ENCODE measurements around the gene SMG9.

The SMG9 gene, protein sequence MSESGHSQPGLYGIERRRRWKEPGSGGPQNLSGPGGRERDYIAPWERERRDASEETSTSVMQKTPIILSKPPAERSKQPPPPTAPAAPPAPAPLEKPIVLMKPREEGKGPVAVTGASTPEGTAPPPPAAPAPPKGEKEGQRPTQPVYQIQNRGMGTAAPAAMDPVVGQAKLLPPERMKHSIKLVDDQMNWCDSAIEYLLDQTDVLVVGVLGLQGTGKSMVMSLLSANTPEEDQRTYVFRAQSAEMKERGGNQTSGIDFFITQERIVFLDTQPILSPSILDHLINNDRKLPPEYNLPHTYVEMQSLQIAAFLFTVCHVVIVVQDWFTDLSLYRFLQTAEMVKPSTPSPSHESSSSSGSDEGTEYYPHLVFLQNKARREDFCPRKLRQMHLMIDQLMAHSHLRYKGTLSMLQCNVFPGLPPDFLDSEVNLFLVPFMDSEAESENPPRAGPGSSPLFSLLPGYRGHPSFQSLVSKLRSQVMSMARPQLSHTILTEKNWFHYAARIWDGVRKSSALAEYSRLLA

DNA sequence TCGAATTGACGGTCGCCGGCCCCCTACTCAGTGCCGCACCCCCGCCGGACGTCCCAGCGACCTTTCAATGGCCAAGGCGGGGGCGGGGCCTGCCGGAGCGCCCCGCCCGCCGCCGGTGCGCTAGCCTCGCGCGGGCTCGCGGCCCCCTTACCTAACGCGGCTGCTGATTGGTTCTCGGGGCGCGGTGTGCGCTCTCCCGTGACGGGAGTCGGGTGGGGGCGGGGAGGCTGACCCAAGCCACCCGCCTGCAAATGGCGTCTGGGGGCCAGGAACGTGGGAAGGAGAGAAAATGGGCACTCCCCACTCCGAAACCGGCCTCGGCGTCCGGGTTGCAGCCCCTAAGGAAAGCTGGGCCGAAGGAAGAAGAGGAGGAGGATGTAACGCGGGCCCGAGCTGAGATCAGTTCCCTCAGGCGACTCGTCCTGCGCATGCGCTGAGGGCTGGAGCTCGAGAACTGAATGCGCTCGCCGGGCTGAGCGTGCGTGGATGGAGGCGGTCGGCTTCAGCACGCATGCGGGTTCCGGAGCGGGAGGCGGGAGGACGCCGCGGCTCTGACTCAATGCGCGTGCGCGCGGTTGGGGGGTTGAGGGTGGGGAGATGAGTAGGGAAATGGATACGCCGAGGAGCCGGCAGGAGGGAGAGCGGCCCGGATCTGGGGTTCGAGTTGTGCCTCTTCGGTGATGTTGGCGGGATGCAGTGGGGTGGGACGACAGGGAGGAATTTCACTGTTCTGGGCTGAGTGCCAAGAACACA is at the start of gene SMG9:
Gene SMG9, minus strand, starts transcription at position 460 of the 753 bp plus-strand sequence. CDS start 4,221 bp downstream, outside the sequence.
- peak within 1 kb of the TSS; percentile 84 for H3K4me3 ChIP-seq (ENCODE audit: low read depth, low read length)
- DNase-seq (ENCODE audit: low read depth), result peak; percentile 90

DNA sequence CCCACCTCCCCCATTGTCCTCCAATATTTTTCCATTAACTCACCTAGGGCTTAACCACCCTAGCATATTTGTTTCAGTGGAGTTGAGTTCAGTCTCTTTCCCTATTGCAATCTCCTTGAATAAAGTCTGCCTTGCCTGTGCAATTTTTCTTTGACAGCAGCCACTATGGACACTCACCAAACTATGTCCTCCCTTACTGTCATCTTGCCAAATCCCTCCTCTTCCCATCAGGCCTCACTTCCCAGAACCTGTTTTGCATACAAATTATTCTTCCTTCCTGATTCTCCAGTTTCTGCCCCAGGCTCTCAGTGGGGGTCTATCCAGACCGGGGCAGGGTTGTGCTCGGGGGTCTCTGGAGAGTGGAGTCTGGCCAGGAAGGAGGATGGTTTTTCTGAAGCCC is 49.7 kb upstream of the SMG9 start:
- DNase-seq (ENCODE audit: low read depth), result no peak
- no peak overlapping the region for H3K4me3 ChIP-seq (ENCODE audit: low read depth, low read length)

DNA sequence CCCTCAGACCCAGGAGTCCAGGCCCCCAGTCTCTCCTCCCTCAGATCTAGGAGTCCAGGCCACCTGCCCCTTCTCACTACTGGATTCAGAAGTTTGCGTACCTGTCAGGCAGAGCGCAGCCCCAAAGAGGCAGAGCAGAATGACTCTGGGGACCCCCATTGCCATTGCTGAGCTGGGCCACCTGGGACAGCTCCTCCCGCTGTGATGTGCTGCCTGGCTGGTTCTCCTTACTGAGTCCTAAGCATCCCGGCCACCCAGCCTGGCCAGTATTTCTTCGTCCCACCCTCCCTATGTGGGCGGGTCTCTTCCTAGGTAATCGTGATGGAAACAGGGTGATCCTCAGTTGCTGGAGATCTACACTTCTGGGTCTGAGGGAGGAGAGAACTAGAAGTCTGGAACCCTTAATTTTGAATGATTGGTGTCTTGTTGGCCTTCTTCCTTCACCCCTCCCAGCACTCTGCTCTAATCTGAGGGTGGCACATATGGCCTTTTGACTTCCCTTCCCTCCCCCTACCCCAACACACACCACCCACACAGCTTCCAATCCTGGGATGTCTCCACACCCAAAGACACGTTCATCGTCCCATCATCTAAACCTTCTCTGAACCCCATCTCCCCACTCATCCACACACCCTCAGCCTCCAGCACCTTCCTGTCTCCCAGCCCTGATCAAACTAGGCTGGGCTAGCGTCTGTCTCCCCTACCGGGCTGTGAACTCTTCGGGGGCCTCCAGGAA is 47.6 kb upstream of the SMG9 start, which contains the start of gene LYPD5:
Gene LYPD5, minus strand, starts transcription at position 232 of the 736 bp plus-strand sequence. Its CDS starts 67 bp downstream, at position 165.
- no peak for DNase-seq (ENCODE audit: low read depth)
- H3K4me3 ChIP-seq (ENCODE audit: low read depth, low read length), result no peak within 1 kb of the TSS

DNA sequence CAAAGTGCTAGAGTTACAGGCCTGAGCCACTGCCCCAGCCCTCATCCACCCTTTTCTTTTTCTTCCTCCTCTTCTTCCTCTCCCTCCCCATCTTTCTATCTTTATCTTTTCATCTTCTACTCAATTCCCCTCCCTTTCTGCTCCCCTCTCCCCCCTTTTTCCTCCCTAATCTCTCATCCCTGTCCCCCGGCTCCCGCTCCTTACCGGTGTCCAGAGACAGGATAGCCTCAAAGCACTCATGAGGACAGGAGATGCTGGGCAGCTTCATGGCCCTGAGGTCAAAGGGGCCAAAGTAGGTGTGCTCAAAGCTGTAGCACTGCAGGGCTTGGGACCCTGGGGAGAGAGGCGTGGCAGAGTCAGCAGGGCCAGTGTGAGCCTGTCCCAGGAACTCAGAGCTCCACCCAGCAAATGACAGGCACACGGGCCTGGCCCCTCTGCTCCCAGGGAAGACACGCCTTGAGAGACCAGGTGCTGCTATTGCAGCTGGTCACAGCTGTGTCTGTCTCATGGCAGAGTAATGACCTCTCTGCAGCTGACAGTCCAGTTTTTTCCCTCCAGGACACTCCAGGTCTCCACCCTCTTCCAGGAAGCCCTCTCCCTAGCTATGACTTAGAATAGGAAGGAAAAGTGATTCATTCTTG is 44.9 kb upstream of the SMG9 start:
- no peak overlapping the region for H3K4me3 ChIP-seq (ENCODE audit: low read depth, low read length)
- DNase-seq (ENCODE audit: low read depth), result no peak

DNA sequence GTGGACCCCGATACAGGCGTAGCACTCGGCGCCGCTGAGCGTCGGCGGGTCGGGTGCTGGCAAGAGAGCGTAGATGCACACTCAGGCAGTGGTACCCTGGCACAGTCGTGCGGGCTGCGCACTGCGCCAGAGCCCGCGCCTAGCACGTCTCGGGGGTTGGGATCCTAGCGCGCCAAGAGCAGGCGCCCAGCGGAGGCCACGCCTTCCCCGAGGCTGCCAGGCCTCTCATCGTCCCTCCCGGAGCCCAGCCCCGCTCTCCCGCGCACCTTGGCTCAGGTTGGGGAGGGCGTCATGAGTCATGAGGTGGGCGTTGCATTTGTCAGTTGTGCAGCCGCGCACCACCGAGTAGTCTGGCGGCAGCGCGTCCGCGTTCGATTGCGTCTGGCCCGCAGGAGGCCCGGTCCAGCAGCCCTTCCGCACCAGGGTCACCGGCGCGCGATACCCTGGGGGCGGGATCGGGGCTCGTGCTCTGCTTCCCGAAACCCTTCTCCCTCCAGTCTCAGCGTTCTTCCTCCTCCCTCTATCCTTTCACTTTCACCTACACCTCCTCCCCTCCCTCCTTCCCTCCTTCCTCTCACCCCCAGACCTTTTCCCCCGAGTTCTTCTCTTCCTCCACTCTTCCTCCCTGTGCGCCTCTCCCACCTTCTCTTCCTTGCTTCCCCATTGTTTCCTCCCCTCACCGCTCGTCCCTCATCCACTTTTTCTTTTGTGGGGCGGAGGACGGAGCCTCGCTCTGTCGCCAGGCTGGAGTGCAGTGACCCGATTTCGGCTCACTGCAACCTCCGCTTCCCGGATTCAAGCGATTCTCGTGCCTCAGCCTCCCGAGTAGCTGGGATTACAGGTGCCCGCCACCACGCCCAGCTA is 44.0 kb upstream of the SMG9 start:
- peak overlapping the region; percentile 50 for H3K4me3 ChIP-seq (ENCODE audit: low read depth, low read length)
- DNase-seq (ENCODE audit: low read depth), result no peak

DNA sequence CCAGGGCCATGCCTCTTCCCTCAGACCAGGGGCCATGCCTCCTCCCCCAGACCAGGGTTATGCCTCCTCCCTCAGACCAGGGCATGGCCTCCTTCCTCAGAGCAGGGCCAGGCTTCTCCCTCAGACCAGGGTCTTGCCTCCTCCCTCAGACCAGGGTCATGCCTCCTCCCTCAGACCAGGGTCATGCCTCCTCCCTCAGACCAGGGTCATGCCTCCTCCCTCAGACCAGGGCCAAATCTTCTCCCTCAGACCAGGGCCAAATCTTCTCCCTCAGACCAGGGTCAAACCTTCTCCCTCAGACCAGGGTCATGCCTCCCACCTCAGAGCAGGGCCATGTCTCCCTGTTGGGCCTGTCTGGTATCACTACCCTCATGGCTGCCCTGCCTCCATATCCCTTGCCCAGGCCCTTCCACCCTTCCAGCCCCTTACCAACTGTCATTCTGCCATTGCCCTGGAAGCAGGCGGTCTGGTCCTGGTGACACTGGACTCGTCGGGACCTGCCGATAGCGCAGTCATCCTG is 43.3 kb upstream of the SMG9 start:
- peak overlapping the region; percentile 50 for H3K4me3 ChIP-seq (ENCODE audit: low read depth, low read length)
- no peak for DNase-seq (ENCODE audit: low read depth)

DNA sequence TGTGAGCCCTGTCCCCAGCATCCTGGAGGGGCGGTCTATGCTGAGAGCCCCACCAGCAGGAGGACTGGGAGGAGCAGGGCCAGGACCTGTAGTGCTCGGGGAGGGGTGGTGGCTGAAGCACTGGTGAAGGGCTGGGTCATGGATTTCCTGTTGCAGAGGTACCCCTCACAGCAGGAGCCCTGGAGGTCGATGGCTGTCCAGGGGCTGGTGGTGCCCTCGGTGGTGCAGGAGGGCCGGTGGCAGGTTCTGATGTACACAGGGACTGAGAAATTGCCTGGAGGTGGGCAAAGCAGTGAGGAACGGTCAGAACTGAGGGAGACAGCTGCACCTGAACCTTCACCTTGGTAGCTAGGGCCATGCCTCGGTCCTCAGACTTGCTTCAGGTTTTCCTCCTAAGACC is 42.8 kb upstream of the SMG9 start:
- no peak overlapping the region for H3K4me3 ChIP-seq (ENCODE audit: low read depth, low read length)
- no peak for DNase-seq (ENCODE audit: low read depth)

DNA sequence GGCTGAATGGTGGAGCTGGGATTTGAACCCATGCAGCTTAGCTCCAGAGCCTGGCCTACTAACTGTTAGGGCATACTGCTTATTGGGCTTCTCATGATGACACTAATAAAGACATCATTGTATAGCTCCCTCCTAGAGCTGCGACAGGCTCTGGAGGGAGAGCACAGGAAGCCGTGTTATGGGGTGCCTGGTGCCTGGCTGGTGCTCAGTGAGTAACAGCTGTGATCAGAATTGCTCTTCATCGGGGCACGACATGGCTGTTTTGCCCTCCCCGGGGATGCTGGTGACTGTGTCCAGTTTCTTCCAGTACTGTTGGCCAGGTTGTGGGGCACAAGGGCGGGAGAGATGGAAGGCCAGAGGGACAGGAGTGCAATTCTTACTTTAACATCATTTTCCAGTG is 42.4 kb upstream of the SMG9 start:
- no peak for DNase-seq (ENCODE audit: low read depth)
- H3K4me3 ChIP-seq (ENCODE audit: low read depth, low read length), result no peak overlapping the region

DNA sequence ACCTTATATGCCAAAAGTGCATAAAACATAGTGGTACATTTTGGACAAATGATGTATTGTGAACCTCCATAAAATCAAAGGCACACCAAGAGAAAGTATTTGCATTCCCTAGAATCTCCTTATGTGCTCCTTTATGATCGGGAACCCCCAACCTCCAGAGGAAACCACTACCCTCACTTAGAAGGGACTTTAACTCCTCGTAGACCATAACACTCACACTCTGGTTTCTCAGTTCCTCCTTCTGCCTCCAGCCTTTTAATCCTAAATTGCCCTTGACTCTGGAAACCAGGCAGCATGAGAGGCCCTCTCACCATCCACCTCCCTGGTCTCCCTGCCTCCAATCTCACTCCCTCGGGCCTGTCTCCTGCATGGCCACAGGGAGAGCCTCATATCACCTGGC is 35.8 kb upstream of the SMG9 start:
- no peak for DNase-seq (ENCODE audit: low read depth)

DNA sequence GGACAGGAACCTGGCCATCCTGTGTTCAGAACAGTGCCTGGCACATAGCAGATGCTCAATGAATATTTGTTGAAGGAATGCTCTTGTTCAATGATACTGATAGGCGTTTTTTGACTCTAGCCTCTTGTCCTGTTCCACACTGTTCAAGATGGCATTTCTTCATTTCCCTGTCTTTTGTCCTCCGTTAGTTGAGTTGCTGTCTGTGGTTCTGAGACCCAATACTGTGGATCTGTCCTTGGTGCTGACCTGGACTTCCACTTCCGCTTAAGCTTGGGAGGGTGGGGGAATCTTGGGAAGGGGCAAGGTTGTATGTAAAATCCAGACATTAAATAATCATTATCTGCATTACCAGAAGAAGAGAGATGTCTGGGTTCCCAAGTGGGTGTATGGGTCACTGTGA is 34.3 kb upstream of the SMG9 start:
- no peak for DNase-seq (ENCODE audit: low read depth)

More for the DNA sequence above, 35.8 kb upstream of the SMG9 start:
- no peak overlapping the region for H3K4me3 ChIP-seq (ENCODE audit: low read depth, low read length)

DNA sequence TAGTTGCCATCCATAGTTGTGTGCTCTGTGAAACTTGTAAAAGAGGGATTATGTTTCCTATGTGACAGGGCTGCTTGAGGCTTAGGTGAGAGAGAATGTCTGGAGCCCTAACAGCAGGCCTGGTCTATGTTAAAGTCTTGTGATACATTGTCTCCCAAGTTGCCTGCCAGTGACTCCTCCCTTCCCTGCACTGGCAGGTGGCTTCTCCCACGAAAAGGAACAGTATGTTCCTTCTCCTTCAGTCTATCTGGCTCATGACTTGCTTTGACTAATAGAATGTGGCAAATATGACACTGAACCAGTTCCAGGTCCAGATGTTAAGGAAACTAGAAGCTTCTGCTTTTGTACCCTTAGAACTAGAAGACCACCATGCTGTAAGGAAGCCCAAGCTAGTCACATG is 31.9 kb upstream of the SMG9 start:
- DNase-seq (ENCODE audit: low read depth), result no peak
- no peak overlapping the region for H3K4me3 ChIP-seq (ENCODE audit: low read depth, low read length)

More for the DNA sequence above, 34.3 kb upstream of the SMG9 start:
- no peak overlapping the region for H3K4me3 ChIP-seq (ENCODE audit: low read depth, low read length)

DNA sequence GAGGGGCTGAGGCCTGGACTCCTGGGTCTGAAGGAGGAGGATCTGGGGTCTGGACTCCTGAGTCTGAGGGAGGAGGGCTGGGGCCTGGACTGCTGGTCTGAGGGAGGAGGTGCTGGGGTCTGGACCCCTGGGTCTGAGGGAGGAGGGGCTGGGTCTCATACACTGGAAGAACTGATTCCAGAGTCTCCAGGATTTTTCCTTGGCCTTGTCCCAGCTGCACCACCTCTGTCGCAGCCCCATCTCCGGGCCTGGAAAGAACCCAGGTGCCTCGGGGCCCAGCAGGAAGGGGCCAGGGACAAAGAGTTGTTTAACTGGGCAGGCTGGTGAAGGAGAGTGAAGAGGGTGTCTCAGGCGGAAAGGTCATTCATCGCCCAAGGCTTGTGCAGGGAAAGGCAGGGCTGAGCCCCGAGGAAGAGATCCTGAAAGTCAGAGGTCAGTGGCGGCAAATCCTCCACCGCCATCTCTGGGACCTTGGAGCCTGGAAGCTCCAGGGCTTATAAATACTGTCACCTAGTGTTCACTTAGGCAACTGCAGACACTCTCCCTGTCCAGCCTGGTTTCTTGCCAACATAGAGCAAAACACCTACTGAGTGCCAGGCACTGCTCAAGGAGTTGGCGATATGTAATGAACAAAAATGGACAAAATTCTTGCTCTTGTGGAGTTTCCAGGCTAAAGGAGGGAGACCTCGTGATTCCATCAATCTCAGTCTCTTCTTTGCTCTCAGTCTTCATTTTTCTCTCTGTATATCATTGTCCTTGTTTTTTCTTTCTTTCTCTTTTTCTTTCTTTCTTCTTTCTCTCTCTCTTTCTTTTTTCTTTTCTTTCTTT is 30.4 kb upstream of the SMG9 start:
- no peak overlapping the region for H3K4me3 ChIP-seq (ENCODE audit: low read depth, low read length)
- DNase-seq (ENCODE audit: low read depth), result no peak

DNA sequence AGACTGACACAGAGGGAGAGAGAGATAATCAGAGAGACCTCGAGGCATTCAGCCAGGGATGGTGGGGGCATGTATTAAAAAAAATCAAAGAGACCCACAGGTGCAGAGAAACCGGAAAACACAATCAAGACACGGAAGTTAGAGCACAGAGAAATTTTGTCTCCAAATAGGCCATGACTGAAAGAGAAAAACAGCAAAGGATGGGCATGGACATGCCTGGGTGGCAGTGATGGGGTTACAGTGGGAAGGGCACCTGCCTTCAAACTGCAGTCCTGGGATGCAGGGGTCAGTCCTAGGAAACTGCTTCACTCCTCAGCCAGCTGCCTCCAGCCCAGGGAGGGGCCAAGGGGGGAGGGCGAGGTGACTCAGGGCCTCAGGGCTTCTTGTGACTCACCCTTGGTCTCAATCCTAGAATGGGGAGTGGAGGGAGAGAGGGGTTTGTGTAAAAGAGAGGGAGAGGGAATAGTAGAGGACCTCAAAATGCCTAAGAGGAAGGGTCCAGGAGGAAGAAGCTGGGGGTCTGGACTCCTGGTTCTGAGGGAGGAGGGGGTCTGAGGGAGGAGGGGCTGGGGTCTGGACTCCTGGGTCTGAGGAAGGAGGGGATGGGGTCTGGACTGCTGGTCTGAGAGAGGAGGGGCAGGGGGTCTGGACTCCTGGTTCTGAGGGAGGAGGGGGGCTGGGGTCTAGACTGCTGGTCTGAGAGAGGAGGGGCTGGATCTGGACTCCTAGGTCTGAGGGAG is 29.6 kb upstream of the SMG9 start:
- peak; percentile 49 for DNase-seq (ENCODE audit: low read depth)
- no peak overlapping the region for H3K4me3 ChIP-seq (ENCODE audit: low read depth, low read length)

DNA sequence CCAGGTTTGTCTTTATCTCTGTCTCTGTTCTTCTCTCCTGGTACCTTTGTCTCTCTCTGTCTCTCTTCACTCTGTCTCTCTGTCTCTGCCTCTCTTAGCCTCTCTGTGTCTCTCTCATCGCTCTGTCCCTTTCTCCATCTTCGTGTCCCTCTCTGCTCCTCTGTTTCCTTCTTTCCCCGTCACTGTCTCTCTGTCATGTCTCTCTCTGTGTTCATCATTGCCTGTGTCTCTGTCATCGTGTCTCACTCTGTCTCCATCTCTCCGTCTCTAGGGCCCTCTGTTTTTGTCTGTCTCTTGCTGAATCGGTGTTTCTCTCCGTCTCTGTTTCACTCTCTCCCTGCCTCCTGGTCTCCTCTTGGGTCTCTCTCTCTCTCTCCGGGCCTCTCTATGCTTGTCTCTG is 28.9 kb upstream of the SMG9 start:
- no peak for DNase-seq (ENCODE audit: low read depth)
- H3K4me3 ChIP-seq (ENCODE audit: low read depth, low read length), result no peak overlapping the region

DNA sequence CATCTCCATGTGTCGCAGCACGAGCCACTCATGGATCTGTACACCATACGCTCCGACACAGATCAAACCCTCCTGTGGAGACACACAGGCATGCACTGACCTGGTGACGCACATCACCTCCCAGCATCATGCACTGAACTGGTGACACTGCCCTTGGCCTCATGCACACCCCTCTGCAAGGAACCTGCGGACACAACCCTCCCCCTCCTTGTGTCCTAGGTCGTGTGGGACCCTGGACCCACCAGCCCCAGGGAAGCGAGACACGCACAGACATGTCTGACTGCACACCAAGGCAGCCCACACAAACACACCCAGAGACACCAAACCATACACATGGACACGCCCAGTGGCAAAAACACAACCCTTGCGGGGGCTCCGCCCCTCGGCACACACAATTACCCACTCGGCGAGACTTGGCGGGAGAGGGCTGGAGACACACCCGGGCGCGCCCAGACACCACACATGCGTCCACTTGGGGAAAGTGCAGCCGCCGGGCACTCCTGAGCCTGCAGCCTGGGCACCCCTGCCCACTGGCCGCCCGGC is 28.0 kb upstream of the SMG9 start:
- no peak overlapping the region for H3K4me3 ChIP-seq (ENCODE audit: low read depth, low read length)
- no peak for DNase-seq (ENCODE audit: low read depth)

DNA sequence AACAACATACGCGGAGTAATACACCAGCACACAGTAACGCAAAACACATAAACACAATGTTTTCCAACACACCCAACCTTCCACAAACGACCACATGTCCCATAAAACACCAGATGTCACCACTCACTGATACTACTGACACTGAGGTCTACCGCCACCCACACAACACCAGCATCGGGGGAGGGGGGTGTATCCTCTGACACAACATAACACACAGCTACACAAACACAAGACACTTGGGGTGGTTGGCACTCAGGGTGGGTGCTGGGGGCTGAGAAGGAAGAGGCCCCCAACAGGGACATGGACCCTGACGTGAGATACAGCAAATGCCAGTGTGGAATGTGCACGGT is 27.5 kb upstream of the SMG9 start:
- DNase-seq (ENCODE audit: low read depth), result no peak
- no peak overlapping the region for H3K4me3 ChIP-seq (ENCODE audit: low read depth, low read length)
